Measurements from ENCODE around the gene PRKCE. TPM values are rescaled to one million over a fixed set of nuclear protein-coding genes. Genes with fewer than 3 reads are reported as not detected.

Gene PRKCE
- total and polyA plus RNA-seq, 2 of the 8 experiments (the other 6 are each of a cell fraction or from before 2014, with no cell fraction given), result 0.54 to 2.1 TPM

DNA sequence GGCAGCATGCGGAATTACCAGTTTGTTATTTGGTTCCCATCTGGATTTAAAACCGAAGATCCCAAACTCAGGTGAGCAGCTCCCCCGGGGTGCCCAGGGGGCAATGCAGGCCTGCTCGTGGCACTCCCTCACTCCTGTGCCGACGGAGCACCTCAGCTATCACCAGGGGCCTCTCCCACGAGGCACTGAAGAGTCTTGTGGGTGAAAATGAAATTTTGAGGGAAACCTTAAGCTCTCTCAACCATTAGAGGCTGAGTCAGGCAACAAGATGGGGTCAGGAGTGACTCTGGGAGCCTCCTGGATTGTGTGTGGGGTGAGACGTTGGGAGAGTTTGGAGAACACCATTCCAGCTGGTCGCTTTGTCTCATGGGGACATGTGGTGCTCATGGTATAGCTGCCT lies 189.0 kb downstream of the PRKCE start:
- no peak overlapping the region for H3K4ac ChIP-seq (replicated peaks; ENCODE audit: insufficient read length, low read depth, low read length)
- no peak overlapping the region for H4K5ac ChIP-seq (ENCODE audit: insufficient read length, low read depth, low read length)
- no peak overlapping the region for H2BK12ac ChIP-seq (ENCODE audit: low read depth, low read length)
- H2BK15ac ChIP-seq (ENCODE audit: low read length), result no peak overlapping the region; the same call in 1 of the 2 replicates
- no peak overlapping the region for H3K56ac ChIP-seq (replicated peaks; ENCODE audit: insufficient read length, low read depth, low read length)
- H4K91ac ChIP-seq (replicated peaks; ENCODE audit: insufficient read length, low read length), result no peak overlapping the region
- no peaks in the 10 kb centered on the region for H3K27me3 ChIP-seq (replicated peaks in 1 of 4; ENCODE audit: control insufficient read depth in 3 of 4, extremely low read depth in 1 of 4, insufficient read depth in 3 of 4, low read length in 3 of 4)
- 79% methylated on average over 9 of the region's 9 CpGs; no CpG with 5 or more reads in 1 of the 2 experiments for WGBS, 2 experiments (ENCODE audit: extremely low coverage in 1 of 2, insufficient coverage in 1 of 2, insufficient read length in 1 of 2, insufficient replicate concordance in 2 of 2, low coverage in 1 of 2, low lambda C conversion rate in 2 of 2, missing lambda C conversion rate in 1 of 2)
- ChIA-PET POLR2A (ENCODE audit: partially characterized antibody) (no interaction called here), CTCF (ENCODE audit: partially characterized antibody) (interaction anchor here (1.2 to 3.2 kb wide), 2 partner anchors 16 to 96 kb away, joined by 3 to 10 read pairs; no protein-coding TSS in a partner anchor)
- H3K23ac ChIP-seq (ENCODE audit: insufficient read length), result no peak overlapping the region
- H3K79me1 ChIP-seq (ENCODE audit: low read depth, low read length), result no peaks in the 10 kb centered on the region
- no peak overlapping the region for H3K9ac ChIP-seq (replicated peaks in 1 of 4; ENCODE audit: extremely low read depth in 1 of 4, low read depth in 3 of 4, low read length in 3 of 4)
- no peak overlapping the region for H2AK5ac ChIP-seq (ENCODE audit: low read depth, low read length)
- no peak overlapping the region for H2AFZ ChIP-seq (ENCODE audit: low read length)
- H3K18ac ChIP-seq (ENCODE audit: extremely low read depth, low read length), result no peak overlapping the region
- H3K4me3 ChIP-seq (ENCODE audit: extremely low read depth in 1 of 4, insufficient read depth in 2 of 4, low read depth in 3 of 4, low read length in 4 of 4), result no peak overlapping the region
- H3K14ac ChIP-seq (ENCODE audit: insufficient read length), result no peak overlapping the region
- no peak overlapping the region for H2BK5ac ChIP-seq (ENCODE audit: low read depth, low read length)
- H3K9me3 ChIP-seq (ENCODE audit: insufficient read depth in 2 of 2, low read depth in 1 of 2, low read length in 1 of 2), result no peaks in the 10 kb centered on the region
- H4K8ac ChIP-seq (ENCODE audit: extremely low read depth, insufficient read depth, low read length), result no peak overlapping the region
- no peak for FAIRE-seq
- H3K79me2 ChIP-seq (ENCODE audit: control insufficient read depth in 1 of 2, insufficient read depth in 2 of 2, low read length in 2 of 2), result no peaks in the 10 kb centered on the region
- no peak overlapping the region for H3K4me2 ChIP-seq (ENCODE audit: insufficient read depth in 1 of 2, low read depth in 2 of 2, low read length in 2 of 2)
- H2BK20ac ChIP-seq (ENCODE audit: low read length), result no peak overlapping the region
- TF ChIP-seq RAD21 (IDR thresholded peaks at IDR 0.05 in 1 of 2, conservative IDR thresholded peaks at IDR 0.05 in 1 of 2; ENCODE audit: low read depth in 2 of 2, low read length in 2 of 2), result peak in 1 of 2 experiments; percentile 17; a peak in 2 of 4 replicates
- TF ChIP-seq ASH2L (IDR thresholded peaks at IDR 0.05; ENCODE audit: low read length), result no peak
- no peak for TF ChIP-seq SIRT6 (IDR thresholded peaks at IDR 0.05; ENCODE audit: low read length)
- TF ChIP-seq, protein P1, sequence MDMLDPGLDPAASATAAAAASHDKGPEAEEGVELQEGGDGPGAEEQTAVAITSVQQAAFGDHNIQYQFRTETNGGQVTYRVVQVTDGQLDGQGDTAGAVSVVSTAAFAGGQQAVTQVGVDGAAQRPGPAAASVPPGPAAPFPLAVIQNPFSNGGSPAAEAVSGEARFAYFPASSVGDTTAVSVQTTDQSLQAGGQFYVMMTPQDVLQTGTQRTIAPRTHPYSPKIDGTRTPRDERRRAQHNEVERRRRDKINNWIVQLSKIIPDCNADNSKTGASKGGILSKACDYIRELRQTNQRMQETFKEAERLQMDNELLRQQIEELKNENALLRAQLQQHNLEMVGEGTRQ (IDR thresholded peaks at IDR 0.05; ENCODE audit: low read length), result no peak
- H3K36me3 ChIP-seq (ENCODE audit: control insufficient read depth in 2 of 4, insufficient read depth in 4 of 4, low read length in 3 of 4), result no peaks in the 10 kb centered on the region
- DNase-seq (ENCODE audit: low read depth in 1 of 2, low spot score in 2 of 2), result no peak
- no peaks in the 10 kb centered on the region for H4K20me1 ChIP-seq (replicated peaks in 1 of 2; ENCODE audit: control insufficient read depth in 1 of 2, insufficient read depth in 2 of 2, low read length in 2 of 2)
- no peak overlapping the region for H2BK120ac ChIP-seq (replicated peaks; ENCODE audit: low read depth, low read length)
- H3K27ac ChIP-seq (ENCODE audit: low read depth, low read length), result no peak overlapping the region
- H3K4me1 ChIP-seq (replicated peaks in 1 of 4; ENCODE audit: control insufficient read depth in 3 of 4, insufficient read depth in 4 of 4, low read length in 3 of 4), result peaks cover 3 to 7% (median 4%) of the 10 kb centered on the region in 4 experiments; a peak in 5 of 7 replicates
- no peaks in the 10 kb centered on the region for H3K23me2 ChIP-seq (ENCODE audit: low read depth, low read length)
